Measurements from ENCODE around the gene AHDC1.
A peak's percentile ranks its signal among the peaks of the same experiment; 100 is the strongest.

Gene AHDC1

GRCh38 chr1:27583479-27583878 lies 20.5 kb downstream of the AHDC1 start:
- TF ChIP-seq NFIC (IDR thresholded peaks at IDR 0.05) (no peak), CREB1 (IDR thresholded peaks at IDR 0.05; ENCODE audit: low read depth) (no peak), YY1 (IDR thresholded peaks at IDR 0.05; ENCODE audit: low read depth) (no peak), REST (IDR thresholded peaks at IDR 0.05; ENCODE audit: low read depth) (no peak), EP300 (IDR thresholded peaks at IDR 0.05; ENCODE audit: borderline replicate concordance) (no peak), CEBPB (IDR thresholded peaks at IDR 0.05) (no peak), RAD21 (IDR thresholded peaks at IDR 0.05; ENCODE audit: low read depth) (no peak), MAX (IDR thresholded peaks at IDR 0.05) (no peak), TCF12 (IDR thresholded peaks at IDR 0.05; ENCODE audit: low read depth) (no peak), FOXM1 (IDR thresholded peaks at IDR 0.05; ENCODE audit: borderline replicate concordance, low read depth) (no peak), TEAD4 (IDR thresholded peaks at IDR 0.05) (no peak), USF1 (IDR thresholded peaks at IDR 0.05) (no peak), EGR1 (IDR thresholded peaks at IDR 0.05) (no peak)

GRCh38 chr1:27581823-27582243 lies 22.1 kb downstream of the AHDC1 start:
- TF ChIP-seq NFIC (IDR thresholded peaks at IDR 0.05), result no peak
- no peak for TF ChIP-seq CREB1 (IDR thresholded peaks at IDR 0.05; ENCODE audit: low read depth)

GRCh38 chr1:27577504-27578188 lies 26.3 kb downstream of the AHDC1 start:
- TF ChIP-seq EGR1 (IDR thresholded peaks at IDR 0.05), result no peak
- TF ChIP-seq CEBPB (IDR thresholded peaks at IDR 0.05), result no peak

- no peak for TF ChIP-seq RAD21 (IDR thresholded peaks at IDR 0.05; ENCODE audit: low read depth)
- no peak for TF ChIP-seq EP300 (IDR thresholded peaks at IDR 0.05; ENCODE audit: borderline replicate concordance)
- TF ChIP-seq NFIC (IDR thresholded peaks at IDR 0.05), result no peak
- no peak for TF ChIP-seq CEBPB (IDR thresholded peaks at IDR 0.05)
- TF ChIP-seq FOXM1 (IDR thresholded peaks at IDR 0.05; ENCODE audit: borderline replicate concordance, low read depth), result no peak
- no peak for TF ChIP-seq TCF12 (IDR thresholded peaks at IDR 0.05; ENCODE audit: low read depth)
- TF ChIP-seq TEAD4 (IDR thresholded peaks at IDR 0.05), result no peak
- TF ChIP-seq EGR1 (IDR thresholded peaks at IDR 0.05), result no peak
Observed at GRCh38 chr1:27576806-27577227, 27.1 kb downstream of the AHDC1 start.

- TF ChIP-seq ZBTB7A (IDR thresholded peaks at IDR 0.05; ENCODE audit: low read depth) (no peak), EP300 (IDR thresholded peaks at IDR 0.05; ENCODE audit: borderline replicate concordance) (no peak; the same call in 1 of the 2 replicates), TAF1 (IDR thresholded peaks at IDR 0.05; ENCODE audit: low read depth) (no peak; the same call in 1 of the 2 replicates), EGR1 (IDR thresholded peaks at IDR 0.05) (no peak), NFIC (IDR thresholded peaks at IDR 0.05) (peak; percentile 11; the same call in 1 of the 2 replicates), TCF12 (IDR thresholded peaks at IDR 0.05; ENCODE audit: low read depth) (no peak; the same call in 1 of the 2 replicates), CEBPB (IDR thresholded peaks at IDR 0.05) (no peak), REST (IDR thresholded peaks at IDR 0.05; ENCODE audit: low read depth) (no peak), CREB1 (IDR thresholded peaks at IDR 0.05; ENCODE audit: low read depth) (no peak), YY1 (IDR thresholded peaks at IDR 0.05; ENCODE audit: low read depth) (0 out of 2 replicates have a peak, but pooled peaks have one; percentile 23), FOXM1 (IDR thresholded peaks at IDR 0.05; ENCODE audit: borderline replicate concordance, low read depth) (no peak), RAD21 (IDR thresholded peaks at IDR 0.05; ENCODE audit: low read depth) (peak; percentile 21; the same call in 1 of the 2 replicates), USF1 (IDR thresholded peaks at IDR 0.05) (peak; percentile 70), MAX (IDR thresholded peaks at IDR 0.05) (no peak; the same call in 1 of the 2 replicates), TEAD4 (IDR thresholded peaks at IDR 0.05) (no peak)
Observed at GRCh38 chr1:27575840-27576331, 28.1 kb downstream of the AHDC1 start.

Data from Ishikawa (cell line).